HepG2 (cell line): ENCODE results near the gene ANKRD40. TPM values are rescaled to one million over a fixed set of nuclear protein-coding genes. Genes with fewer than 3 reads are reported as not detected.

Experiments
- E2F2 ChIP-seq: sonication (generic); formaldehyde crosslinking; IDR thresholded peaks from 2 replicates; pipeline ENCODE4 v1.4.0; 2020; ENCODE audit warnings: missing genetic modification reagents, borderline replicate concordance
- ESRRA ChIP-seq: sonication (generic); formaldehyde crosslinking; IDR thresholded peaks from 2 replicates; pipeline ENCODE4 v1.5.1; 2020; ENCODE audit warnings: mild to moderate bottlenecking, low read depth, missing genetic modification reagents
- GLI4 ChIP-seq: sonication (generic); formaldehyde crosslinking; IDR thresholded peaks from 2 replicates; pipeline ENCODE4 v1.5.1; 2020; ENCODE audit warnings: missing genetic modification reagents, mild to moderate bottlenecking, moderate library complexity, borderline replicate concordance
- HIVEP1 ChIP-seq: sonication (generic); formaldehyde crosslinking; IDR thresholded peaks from 2 replicates; pipeline ENCODE4 v1.4.0; 2020; ENCODE audit warnings: mild to moderate bottlenecking, missing genetic modification reagents
- KLF11 ChIP-seq: IDR thresholded peaks from 2 replicates; pipeline ENCODE4 v1.6.1; 2016; ENCODE audit warnings: missing compliant biosample characterization
- RARA ChIP-seq: IDR thresholded peaks from 2 replicates; pipeline ENCODE4 v1.6.1; 2016; ENCODE audit warnings: missing genetic modification reagents, missing compliant biosample characterization
- TBP ChIP-seq: sonication (generic); formaldehyde crosslinking; IDR thresholded peaks from 2 replicates; pipeline ENCODE4 v1.5.0; 2020; ENCODE audit warnings: missing genetic modification reagents
- U2AF2 ChIP-seq: fragments of 200-400 bp; formaldehyde crosslinking; IDR thresholded peaks from 2 replicates; pipeline ENCODE4 v1.6.1; 2017; ENCODE audit warnings: low read depth, mild to moderate bottlenecking, low read length
- ZFP1 ChIP-seq: IDR thresholded peaks from 2 replicates; pipeline ENCODE4 v1.6.1; 2016
- ZFP91 ChIP-seq: sonication (generic); formaldehyde crosslinking; IDR thresholded peaks from 2 replicates; pipeline ENCODE4 v1.9.0; 2022; ENCODE audit warnings: missing genetic modification reagents, mild to moderate bottlenecking, borderline replicate concordance
- ZNF121 ChIP-seq: sonication (generic); formaldehyde crosslinking; IDR thresholded peaks from 2 replicates; pipeline ENCODE4 v1.5.0; 2020; ENCODE audit warnings: mild to moderate bottlenecking, missing genetic modification reagents
- ZNF292 ChIP-seq: sonication (generic); formaldehyde crosslinking; IDR thresholded peaks from 2 replicates; pipeline ENCODE4 v1.8.1; 2022; ENCODE audit warnings: mild to moderate bottlenecking, low read depth, missing genetic modification reagents, borderline replicate concordance
- ZNF383 ChIP-seq: sonication (generic); formaldehyde crosslinking; IDR thresholded peaks from 2 replicates; pipeline ENCODE4 v1.4.0; 2020; ENCODE audit warnings: missing genetic modification reagents, mild to moderate bottlenecking, borderline replicate concordance
- ZNF644 ChIP-seq: IDR thresholded peaks from 2 replicates; pipeline ENCODE4 v1.6.1; 2016; ENCODE audit warnings: low read depth
- ZSCAN20 ChIP-seq: sonication (generic); formaldehyde crosslinking; IDR thresholded peaks from 2 replicates; pipeline ENCODE4 v1.4.0; 2020; ENCODE audit warnings: missing genetic modification reagents, mild to moderate bottlenecking, borderline replicate concordance
- ZSCAN21 ChIP-seq: sonication (generic); formaldehyde crosslinking; IDR thresholded peaks from 2 replicates; pipeline ENCODE4 v1.8.0; 2022; ENCODE audit warnings: mild to moderate bottlenecking, missing genetic modification reagents, moderate library complexity, borderline replicate concordance
- ZSCAN29 ChIP-seq: sonication (generic); formaldehyde crosslinking; conservative IDR thresholded peaks from 2 replicates; pipeline ENCODE4 v1.4.0; 2020; ENCODE audit warnings: mild to moderate bottlenecking, missing genetic modification reagents
- polyA plus RNA-seq, 8 experiments: library from polyadenylated mRNA; depleted of rRNA in 3 of 8; stranded (reverse) in 7 of 8; unstranded in 1 of 8; fragments of >200 nt; fragmentation: Illumina TruSeq in 4 of 8; extraction: Trizol in 4 of 8; gene quantifications; 2 replicates each; pipeline versions ENCODE4 v1.2.1 to v1.2.3, GENCODE V29; 2011 to 2016; ENCODE audit warnings: low read depth in 4 of 8, missing spikeins in 1 of 8, mixed read lengths in 1 of 8; ENCODE audit not compliant: insufficient read depth in 1 of 8
- total RNA-seq, 5 experiments: library from RNA; depleted of rRNA; stranded (reverse); fragments of >200 nt; fragmentation: Illumina TruSeq; extraction: Trizol; gene quantifications; 2 replicates each; pipeline ENCODE4 v1.2.3, GENCODE V29; 2016; ENCODE audit warnings: low read depth in 1 of 5
- TF ChIP-seq, protein P1 (sequence below): sonication (generic); formaldehyde crosslinking; IDR thresholded peaks from 2 replicates; pipeline ENCODE4 v1.8.0; 2022; ENCODE audit warnings: missing genetic modification reagents, mild to moderate bottlenecking, moderate library complexity, borderline replicate concordance
- TF ChIP-seq, protein P2 (sequence below): sonication (generic); formaldehyde crosslinking; IDR thresholded peaks from 2 replicates; pipeline ENCODE4 v1.4.0; 2020; ENCODE audit warnings: missing genetic modification reagents, borderline replicate concordance
- TF ChIP-seq, protein P3 (sequence below): sonication (generic); formaldehyde crosslinking; conservative IDR thresholded peaks from 2 replicates; pipeline ENCODE4 v1.8.0; 2022; ENCODE audit warnings: low read depth, missing genetic modification reagents

ANKRD40 gene
- total and polyA plus RNA-seq, 2 of the 13 experiments (the other 11 are each of a cell fraction or from before 2014, with no cell fraction given) = 35.0 to 46.4 TPM

DNA sequence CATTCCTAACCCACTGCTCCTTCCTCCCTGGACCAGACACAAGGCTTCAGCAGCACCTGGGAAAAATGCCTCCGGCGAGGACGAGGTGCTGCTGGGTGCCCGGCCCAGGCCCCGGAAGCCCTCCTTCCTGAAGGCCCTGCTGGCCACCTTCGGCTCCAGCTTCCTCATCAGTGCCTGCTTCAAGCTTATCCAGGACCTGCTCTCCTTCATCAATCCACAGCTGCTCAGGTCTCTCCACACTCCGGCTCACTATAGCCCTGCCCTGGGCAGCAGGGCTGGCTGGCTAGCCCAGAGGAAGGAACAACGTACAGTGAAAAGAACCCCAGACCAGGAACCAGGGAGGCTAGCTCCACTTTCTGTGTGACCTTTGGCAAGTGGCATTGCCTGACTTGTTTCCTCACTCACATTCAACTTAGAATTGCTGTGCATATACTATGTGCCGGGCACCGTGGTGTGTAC, 46.8 kb downstream of the ANKRD40 start (continued):
- TF ChIP-seq, protein P1, sequence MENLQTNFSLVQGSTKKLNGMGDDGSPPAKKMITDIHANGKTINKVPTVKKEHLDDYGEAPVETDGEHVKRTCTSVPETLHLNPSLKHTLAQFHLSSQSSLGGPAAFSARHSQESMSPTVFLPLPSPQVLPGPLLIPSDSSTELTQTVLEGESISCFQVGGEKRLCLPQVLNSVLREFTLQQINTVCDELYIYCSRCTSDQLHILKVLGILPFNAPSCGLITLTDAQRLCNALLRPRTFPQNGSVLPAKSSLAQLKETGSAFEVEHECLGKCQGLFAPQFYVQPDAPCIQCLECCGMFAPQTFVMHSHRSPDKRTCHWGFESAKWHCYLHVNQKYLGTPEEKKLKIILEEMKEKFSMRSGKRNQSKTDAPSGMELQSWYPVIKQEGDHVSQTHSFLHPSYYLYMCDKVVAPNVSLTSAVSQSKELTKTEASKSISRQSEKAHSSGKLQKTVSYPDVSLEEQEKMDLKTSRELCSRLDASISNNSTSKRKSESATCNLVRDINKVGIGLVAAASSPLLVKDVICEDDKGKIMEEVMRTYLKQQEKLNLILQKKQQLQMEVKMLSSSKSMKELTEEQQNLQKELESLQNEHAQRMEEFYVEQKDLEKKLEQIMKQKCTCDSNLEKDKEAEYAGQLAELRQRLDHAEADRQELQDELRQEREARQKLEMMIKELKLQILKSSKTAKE = no peak
- TF ChIP-seq ZFP91 (CRISPR knock-in tag) (peak; percentile 8; the same call in 1 of the 2 replicates), ZNF121 (CRISPR knock-in tag) (no peak), ESRRA (CRISPR knock-in tag) (peak; percentile 12; the same call in 1 of the 2 replicates), U2AF2 (no peak), ZNF292 (CRISPR knock-in tag) (no peak), KLF11 (CRISPR knock-in tag) (no peak), ZSCAN29 (CRISPR knock-in tag) (no peak), GLI4 (no peak; the same call in 1 of the 2 replicates), HIVEP1 (CRISPR knock-in tag) (no peak; the same call in 1 of the 2 replicates), TBP (no peak), RARA (no peak), ZFP1 (CRISPR knock-in tag) (0 out of 2 replicates have a peak, but pooled peaks have one; percentile 16), ZNF383 (CRISPR knock-in tag) (no peak), ZNF644 (CRISPR knock-in tag) (no peak), ZSCAN20 (CRISPR knock-in tag) (no peak), ZSCAN21 (CRISPR knock-in tag) (no peak), E2F2 (CRISPR knock-in tag) (no peak)
- TF ChIP-seq, protein P2, sequence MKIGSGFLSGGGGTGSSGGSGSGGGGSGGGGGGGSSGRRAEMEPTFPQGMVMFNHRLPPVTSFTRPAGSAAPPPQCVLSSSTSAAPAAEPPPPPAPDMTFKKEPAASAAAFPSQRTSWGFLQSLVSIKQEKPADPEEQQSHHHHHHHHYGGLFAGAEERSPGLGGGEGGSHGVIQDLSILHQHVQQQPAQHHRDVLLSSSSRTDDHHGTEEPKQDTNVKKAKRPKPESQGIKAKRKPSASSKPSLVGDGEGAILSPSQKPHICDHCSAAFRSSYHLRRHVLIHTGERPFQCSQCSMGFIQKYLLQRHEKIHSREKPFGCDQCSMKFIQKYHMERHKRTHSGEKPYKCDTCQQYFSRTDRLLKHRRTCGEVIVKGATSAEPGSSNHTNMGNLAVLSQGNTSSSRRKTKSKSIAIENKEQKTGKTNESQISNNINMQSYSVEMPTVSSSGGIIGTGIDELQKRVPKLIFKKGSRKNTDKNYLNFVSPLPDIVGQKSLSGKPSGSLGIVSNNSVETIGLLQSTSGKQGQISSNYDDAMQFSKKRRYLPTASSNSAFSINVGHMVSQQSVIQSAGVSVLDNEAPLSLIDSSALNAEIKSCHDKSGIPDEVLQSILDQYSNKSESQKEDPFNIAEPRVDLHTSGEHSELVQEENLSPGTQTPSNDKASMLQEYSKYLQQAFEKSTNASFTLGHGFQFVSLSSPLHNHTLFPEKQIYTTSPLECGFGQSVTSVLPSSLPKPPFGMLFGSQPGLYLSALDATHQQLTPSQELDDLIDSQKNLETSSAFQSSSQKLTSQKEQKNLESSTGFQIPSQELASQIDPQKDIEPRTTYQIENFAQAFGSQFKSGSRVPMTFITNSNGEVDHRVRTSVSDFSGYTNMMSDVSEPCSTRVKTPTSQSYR = no peak
- TF ChIP-seq, protein P3, sequence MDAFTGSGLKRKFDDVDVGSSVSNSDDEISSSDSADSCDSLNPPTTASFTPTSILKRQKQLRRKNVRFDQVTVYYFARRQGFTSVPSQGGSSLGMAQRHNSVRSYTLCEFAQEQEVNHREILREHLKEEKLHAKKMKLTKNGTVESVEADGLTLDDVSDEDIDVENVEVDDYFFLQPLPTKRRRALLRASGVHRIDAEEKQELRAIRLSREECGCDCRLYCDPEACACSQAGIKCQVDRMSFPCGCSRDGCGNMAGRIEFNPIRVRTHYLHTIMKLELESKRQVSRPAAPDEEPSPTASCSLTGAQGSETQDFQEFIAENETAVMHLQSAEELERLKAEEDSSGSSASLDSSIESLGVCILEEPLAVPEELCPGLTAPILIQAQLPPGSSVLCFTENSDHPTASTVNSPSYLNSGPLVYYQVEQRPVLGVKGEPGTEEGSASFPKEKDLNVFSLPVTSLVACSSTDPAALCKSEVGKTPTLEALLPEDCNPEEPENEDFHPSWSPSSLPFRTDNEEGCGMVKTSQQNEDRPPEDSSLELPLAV (CRISPR knock-in tag) = no peak
